ENCODE results near the gene POTEH.
"Not testable (repeated sequence)": the region's sequence is repeated elsewhere in the genome, so short reads cannot be mapped to it uniquely, and the experiment has no call there.

GRCh38 chr22:15761151-15761777 lies 71.4 kb downstream of the POTEH start:
- TF ChIP-seq CTCF (IDR thresholded peaks at IDR 0.05 in 8 of 11, conservative IDR thresholded peaks at IDR 0.05 in 3 of 11); POLR2AphosphoS5 (IDR thresholded peaks at IDR 0.05): not testable (repeated sequence)
